GM12801 (cell line): ENCODE measurements around the gene A3GALT2.

Experiments
- CTCF ChIP-seq: IDR thresholded peaks from one replicate; pipeline ENCODE4 v1.5.1; 2011; ENCODE audit warnings: control low read depth; ENCODE audit not compliant: insufficient read length; ENCODE audit errors: extremely low read depth

A3GALT2 gene

GRCh38 chr1:33282791-33283190, 38.1 kb downstream of the A3GALT2 start:
- TF ChIP-seq CTCF = no peak

GRCh38 chr1:33281554-33282303, 39.2 kb downstream of the A3GALT2 start:
- no peak for TF ChIP-seq CTCF

- TF ChIP-seq CTCF = no peak
Observed at GRCh38 chr1:33280091-33280661, 40.7 kb downstream of the A3GALT2 start.

GRCh38 chr1:33277488-33278084, 43.3 kb downstream of the A3GALT2 start:
- TF ChIP-seq CTCF = no peak

- TF ChIP-seq CTCF = no peak
Observed at GRCh38 chr1:33276573-33277298, 44.2 kb downstream of the A3GALT2 start.

GRCh38 chr1:33275706-33276572, 45.0 kb downstream of the A3GALT2 start:
- no peak for TF ChIP-seq CTCF
